ENCODE results near the gene CRB2. TPM values are rescaled to one million over a fixed set of nuclear protein-coding genes. Genes with fewer than 3 reads are reported as not detected.

CRB2 gene
- total and polyA plus RNA-seq, 2 donors (not counting 1 experiment from before 2014, with no cell fraction given), result 1.4 to 2.4 TPM

DNA sequence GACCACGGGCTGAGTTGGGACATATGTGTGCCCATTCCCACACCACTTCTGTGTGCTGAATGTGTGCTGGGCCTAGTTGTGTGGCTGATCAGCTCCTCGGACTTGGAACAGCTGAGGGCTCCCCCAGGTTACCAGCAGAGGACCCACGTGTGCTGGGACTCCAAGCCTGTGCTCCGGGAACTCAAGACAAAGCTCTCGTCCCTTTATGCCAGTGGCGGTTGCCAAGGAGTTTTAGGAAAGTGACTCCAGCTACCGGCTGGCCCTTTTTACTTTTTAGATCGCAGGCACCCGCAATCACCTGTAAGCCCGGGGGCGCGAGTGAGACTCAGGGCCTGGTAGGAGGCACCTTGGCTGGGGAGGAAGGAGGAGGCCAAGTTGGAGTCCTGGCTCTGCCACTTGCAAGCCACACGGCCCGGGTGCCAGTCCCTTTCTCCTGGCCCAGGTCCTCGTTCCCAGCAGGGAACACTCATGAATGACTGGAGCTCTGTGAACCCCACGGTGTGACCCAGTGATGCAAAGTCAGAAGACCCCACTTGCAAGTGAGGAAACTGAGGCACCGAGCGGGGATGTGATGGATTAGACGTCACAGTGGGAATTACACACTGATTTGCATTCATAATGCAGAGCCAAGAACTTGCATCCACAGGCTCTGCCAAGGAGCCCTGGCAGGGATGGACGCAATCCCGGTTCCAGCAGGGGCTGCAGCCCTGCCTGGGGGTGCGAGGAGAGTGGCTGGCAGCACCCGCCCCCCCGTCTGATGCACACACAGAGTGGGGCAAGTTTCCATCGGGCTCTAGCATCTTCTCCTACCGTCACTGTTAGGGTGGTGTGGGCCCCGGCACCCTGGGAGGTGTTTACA lies 26.9 kb downstream of the CRB2 start:
- H3K4me2 ChIP-seq (replicated peaks; ENCODE audit: low read depth, low read length, poor library complexity, severe bottlenecking), result no peak overlapping the region
- Mint-ChIP-seq H3K4me3 (no peak overlapping the region), H3K27me3 (no peaks in the 10 kb centered on the region), H3K4me1 (peaks cover 2% of the 10 kb centered on the region), H3K27ac (no peak overlapping the region), H3K9me3 (ENCODE audit: insufficient read depth) (no peaks in the 10 kb centered on the region)
- intact Hi-C loops (cut with micrococcal nuclease), result loop anchor here (10.0 kb wide), 1 partner anchor 1258 kb away; no protein-coding TSS in a partner anchor
- no peak overlapping the region for H3K4me3 ChIP-seq (ENCODE audit: control extremely low read depth in 1 of 5, extremely low read depth in 1 of 5, insufficient read depth in 1 of 5, low read depth in 2 of 5, low read length in 4 of 5)
- H3K4me1 ChIP-seq (ENCODE audit: control insufficient read depth in 2 of 2, insufficient read depth in 2 of 2, low read length in 2 of 2), result no peaks in the 10 kb centered on the region
- no peak overlapping the region for H3K9ac ChIP-seq (ENCODE audit: low read length)
- peaks cover 0 to 5% of the 10 kb centered on the region in 2 experiments for H3K36me3 ChIP-seq (replicated peaks in 1 of 2; ENCODE audit: control extremely low read depth in 1 of 2, control insufficient read depth in 1 of 2, extremely low read depth in 1 of 2, insufficient read depth in 2 of 2, low read length in 1 of 2)
- DNase-seq (no peak), ATAC-seq (ENCODE audit: low read depth) (no peak)
- H3K9me3 ChIP-seq (ENCODE audit: control extremely low read depth in 1 of 3, control insufficient read depth in 2 of 3, insufficient read depth in 1 of 3, low read length in 2 of 3), result no peaks in the 10 kb centered on the region
- CTCF ChIA-PET, result interaction anchor here (1.5 kb wide), 1 partner anchor 28 kb away, joined by 5 read pairs; no protein-coding TSS in a partner anchor
- POLR2A ChIA-PET, result no interaction called here
- no peak overlapping the region for H2AFZ ChIP-seq (ENCODE audit: insufficient read depth, low read depth, low read length, poor library complexity, severe bottlenecking)
- no peak overlapping the region for H3K27ac ChIP-seq (ENCODE audit: low read length in 2 of 2)
- H3K79me2 ChIP-seq (ENCODE audit: control insufficient read depth, insufficient read depth, low read length), result no peaks in the 10 kb centered on the region
- TF ChIP-seq CTCF (IDR thresholded peaks at IDR 0.05), result no peak
- no peak for TF ChIP-seq EZH2 (IDR thresholded peaks at IDR 0.05; ENCODE audit: borderline replicate concordance, insufficient read depth, low read depth, low read length, poor library complexity, severe bottlenecking)
- 96% methylated on average over 21 of the region's 27 CpGs for WGBS (ENCODE audit: insufficient coverage)
- no peaks in the 10 kb centered on the region for H4K20me1 ChIP-seq (ENCODE audit: control insufficient read depth, insufficient read depth, low read length, poor library complexity, severe bottlenecking)
- no peaks in the 10 kb centered on the region for H3K27me3 ChIP-seq (replicated peaks in 1 of 4; ENCODE audit: control extremely low read depth in 1 of 4, control insufficient read depth in 3 of 4, insufficient read depth in 4 of 4, low read length in 3 of 4)
